GM12872 (cell line): Measurements from ENCODE around the gene CELF3.

Experiments used
- TF ChIP-seq, protein P1 (sequence below): IDR thresholded peaks from 3 replicates; pipeline ENCODE4 v1.5.1; 2011; ENCODE audit warnings: low read depth, mild to moderate bottlenecking, low read length, moderate library complexity; ENCODE audit not compliant: insufficient read depth

CELF3 gene

DNA sequence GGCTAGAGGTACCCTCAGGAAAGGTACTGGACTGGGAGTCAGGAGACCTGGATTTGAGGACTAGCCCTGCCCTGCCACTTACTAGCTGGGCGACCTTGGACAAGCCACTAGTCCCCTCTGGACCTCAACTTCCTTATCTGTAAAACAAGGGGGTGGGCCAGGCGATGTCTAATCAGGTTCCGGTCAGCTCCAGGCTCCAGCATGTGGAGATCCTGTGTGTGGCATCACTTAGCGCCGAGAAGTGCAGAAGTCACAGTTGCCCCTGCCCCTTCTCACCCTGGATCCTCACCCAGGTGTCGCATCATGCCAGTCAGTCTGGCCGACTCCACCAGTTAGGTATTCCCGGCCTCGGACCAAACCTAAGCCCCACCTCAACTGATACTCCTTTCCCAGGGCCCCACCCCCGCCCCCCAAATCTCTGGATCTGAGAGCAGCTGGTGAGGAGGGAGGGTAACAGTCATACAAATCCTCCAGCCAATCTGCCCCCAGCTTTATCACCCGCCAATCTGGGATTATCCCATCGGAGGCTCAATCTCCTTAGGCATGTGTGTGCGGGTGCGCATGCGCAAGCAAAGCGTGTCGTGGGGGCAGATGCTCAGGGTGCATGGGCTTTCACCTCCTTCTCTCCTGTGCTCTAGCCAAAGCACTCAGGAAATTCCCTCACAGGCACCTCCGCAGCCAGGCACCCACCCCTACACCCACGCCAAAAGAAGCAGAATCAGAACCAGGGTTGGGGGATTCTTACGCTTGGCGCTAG lies 5.4 kb downstream of the CELF3 start:
- TF ChIP-seq, protein P1, sequence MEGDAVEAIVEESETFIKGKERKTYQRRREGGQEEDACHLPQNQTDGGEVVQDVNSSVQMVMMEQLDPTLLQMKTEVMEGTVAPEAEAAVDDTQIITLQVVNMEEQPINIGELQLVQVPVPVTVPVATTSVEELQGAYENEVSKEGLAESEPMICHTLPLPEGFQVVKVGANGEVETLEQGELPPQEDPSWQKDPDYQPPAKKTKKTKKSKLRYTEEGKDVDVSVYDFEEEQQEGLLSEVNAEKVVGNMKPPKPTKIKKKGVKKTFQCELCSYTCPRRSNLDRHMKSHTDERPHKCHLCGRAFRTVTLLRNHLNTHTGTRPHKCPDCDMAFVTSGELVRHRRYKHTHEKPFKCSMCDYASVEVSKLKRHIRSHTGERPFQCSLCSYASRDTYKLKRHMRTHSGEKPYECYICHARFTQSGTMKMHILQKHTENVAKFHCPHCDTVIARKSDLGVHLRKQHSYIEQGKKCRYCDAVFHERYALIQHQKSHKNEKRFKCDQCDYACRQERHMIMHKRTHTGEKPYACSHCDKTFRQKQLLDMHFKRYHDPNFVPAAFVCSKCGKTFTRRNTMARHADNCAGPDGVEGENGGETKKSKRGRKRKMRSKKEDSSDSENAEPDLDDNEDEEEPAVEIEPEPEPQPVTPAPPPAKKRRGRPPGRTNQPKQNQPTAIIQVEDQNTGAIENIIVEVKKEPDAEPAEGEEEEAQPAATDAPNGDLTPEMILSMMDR, result no peak

DNA sequence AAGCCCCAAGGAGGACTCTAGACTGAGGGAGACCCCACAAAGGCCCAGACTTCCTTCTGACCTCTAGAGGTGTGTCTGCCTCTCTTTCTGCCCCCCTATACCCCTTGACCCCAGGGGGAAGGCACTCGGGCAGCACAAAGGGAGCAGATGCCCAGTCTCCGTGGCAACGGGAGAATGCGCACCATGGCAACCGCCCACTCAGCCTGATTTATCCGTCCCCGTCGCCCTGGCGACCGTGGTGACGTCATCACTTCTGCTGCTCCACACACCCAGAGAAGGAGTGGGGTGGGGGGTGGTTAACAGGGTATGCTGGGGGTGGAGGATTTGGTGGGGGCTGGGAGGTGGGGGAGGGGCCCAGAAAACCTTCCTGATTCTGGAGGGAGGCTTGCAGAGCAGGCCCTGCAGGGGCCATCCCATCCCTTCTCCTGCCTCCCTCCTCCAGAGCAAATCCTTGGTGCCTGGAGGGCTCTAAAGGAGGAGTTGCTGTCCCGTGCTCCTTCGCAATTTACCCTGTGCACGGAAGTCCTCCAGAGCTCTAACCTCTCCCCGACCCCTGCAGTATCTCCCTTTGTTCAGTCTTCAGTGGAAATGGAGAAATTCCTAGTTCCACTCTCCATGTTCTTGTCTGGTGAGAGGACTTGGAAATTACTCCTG lies 6.3 kb downstream of the CELF3 start:
- TF ChIP-seq, protein P1, result no peak

DNA sequence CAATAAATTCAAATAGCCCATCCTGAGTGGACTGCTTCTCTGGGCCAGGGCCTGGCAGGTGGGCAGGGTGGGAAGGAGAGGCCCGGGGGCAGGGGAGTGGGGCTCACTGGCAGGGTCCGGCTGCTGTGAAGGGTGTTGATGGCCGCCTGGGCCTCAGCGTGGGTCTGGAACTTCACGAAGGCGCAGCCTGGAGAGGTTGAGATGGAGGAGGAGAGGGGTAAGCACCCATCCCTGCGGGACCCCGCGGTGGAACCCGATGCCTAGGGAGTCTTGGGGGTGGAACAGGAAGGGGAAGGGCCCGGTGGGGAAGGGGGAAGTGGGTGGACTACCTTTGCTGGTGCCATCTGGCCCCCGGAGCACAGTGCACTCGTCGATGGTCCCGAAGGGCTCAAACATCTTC lies 7.7 kb downstream of the CELF3 start:
- TF ChIP-seq, protein P1, result no peak

DNA sequence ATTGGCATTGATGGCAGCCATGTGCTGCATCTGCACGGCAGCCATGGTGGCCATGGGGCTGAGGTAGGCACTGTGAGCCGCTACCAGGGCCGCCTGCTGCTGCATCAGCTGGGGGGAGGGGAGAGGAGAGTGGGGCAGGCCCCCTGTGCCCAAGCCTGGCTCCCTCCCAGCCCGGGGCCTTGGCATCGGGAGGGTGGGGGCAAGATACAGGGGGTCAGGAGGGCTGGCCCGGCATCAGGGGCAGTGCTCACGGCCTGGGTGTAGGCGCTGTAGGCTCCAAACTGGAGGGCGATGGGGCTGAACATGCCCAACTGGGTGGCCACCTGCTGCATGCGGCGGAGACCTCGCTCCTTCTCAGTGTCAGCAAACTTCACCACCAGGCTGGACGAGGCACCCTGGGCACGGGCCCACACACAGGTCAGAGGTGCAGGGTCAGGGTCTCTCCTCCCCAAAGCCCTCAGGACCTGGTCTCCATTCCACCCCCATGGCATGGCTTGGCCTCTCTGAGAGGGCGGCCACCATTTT lies 9.0 kb downstream of the CELF3 start:
- TF ChIP-seq, protein P1, result no peak

DNA sequence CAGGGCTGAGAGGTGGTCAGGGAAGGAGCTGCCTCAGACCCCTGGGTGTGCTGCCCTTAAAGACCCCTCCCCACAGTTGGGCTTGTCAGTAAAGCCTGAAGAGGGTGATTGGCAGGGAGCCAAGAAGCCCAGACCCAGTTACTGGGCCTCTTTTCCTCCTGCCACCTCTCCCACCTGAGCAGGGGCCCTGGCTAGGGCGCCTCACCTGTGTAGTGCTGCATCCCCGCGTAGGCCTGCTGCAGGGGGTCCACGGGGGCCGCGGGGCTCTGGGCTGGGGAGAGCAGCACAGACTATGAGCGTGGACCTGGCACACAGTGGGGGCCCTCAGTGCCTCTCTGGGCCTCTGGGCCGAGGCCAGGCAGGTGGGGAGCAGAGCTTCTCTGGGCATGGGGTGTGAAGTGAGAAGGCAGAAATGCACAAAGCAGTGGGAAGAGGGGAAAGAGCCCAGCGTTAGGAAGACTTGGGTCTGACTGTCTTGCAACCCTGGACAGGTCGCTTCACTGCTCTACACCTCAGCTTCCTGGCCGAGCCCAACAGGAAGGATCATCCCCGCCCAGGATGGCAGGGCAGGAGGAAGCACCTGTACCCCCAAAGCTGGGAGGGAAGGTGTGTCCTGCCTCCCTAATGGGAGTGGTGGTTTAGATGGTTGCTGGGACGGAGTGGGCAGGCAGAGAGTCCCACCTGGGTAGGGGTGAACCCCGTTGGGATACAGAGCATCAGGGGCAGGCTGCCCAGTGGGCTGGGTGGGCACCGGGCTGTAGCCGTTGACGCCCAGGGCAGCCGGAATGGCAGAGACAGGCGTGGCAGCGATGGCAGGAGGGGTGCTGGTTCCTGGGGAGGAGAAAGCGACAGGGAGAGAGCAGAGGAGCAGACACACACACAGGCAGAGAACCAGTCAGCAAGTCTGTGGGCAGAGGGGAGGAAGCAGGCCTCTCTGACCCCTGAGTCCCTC lies 9.9 kb downstream of the CELF3 start:
- TF ChIP-seq, protein P1, result no peak

DNA sequence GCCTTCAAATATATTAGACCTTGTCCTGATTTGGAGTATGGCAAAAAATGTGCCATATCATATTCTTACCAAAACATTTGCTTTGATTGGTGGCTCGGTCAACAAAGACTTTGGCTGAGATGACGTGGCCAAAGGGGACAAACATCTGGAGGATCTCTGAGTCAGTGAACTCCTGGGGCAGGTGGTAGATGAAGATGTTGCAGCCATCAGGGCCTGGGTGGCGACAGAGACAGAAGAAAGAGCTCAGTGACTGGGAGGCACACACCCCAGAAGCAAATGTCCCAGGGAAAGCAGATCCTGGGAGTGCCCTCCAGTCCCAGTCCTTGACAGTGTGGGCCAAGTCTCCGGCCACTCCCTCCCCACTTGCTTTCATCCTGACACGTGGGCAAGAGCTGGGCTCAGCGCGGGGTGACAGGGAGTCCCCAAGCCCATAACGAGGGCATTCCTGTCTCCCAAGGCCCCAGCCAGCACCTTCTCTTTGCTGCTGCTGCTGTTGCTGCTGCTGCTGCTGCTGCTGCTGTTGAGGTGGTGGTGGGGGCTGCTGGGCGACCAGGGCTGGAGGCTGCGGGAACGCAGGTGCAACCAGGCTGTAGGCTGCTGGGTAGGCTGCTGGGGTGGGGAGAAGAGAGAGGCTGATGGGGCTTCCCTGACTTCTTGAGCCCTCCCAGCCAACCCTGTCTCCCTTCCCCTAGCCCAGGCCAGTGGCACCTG lies 10.7 kb downstream of the CELF3 start:
- TF ChIP-seq, protein P1, result no peak
